ENCODE data around the gene PSMB9.

DNA sequence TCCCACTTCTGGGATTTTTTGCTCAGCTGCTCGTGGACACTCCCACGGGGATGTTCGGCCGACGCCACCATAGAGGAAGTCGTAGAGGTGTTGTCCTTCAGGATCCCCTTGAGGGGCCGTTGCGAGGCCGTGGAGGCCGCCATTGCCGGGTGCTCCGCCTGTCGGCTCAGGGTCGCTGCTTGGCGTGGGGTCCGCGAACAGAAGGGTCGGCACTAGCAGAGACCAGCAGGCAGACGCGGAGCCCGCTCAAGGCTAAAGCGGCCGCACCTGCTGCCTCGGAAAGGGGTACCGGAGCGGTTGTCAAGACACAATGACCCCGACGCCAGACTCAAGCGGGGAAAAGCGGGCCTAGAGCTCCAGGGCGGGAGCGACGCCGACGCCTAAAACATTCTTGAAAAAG is 25.7 kb downstream of the PSMB9 start:
- TF ChIP-seq, protein P1, sequence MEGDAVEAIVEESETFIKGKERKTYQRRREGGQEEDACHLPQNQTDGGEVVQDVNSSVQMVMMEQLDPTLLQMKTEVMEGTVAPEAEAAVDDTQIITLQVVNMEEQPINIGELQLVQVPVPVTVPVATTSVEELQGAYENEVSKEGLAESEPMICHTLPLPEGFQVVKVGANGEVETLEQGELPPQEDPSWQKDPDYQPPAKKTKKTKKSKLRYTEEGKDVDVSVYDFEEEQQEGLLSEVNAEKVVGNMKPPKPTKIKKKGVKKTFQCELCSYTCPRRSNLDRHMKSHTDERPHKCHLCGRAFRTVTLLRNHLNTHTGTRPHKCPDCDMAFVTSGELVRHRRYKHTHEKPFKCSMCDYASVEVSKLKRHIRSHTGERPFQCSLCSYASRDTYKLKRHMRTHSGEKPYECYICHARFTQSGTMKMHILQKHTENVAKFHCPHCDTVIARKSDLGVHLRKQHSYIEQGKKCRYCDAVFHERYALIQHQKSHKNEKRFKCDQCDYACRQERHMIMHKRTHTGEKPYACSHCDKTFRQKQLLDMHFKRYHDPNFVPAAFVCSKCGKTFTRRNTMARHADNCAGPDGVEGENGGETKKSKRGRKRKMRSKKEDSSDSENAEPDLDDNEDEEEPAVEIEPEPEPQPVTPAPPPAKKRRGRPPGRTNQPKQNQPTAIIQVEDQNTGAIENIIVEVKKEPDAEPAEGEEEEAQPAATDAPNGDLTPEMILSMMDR (IDR thresholded peaks at IDR 0.05): no peak
- TF ChIP-seq POLR2A (IDR thresholded peaks at IDR 0.05): no peak
